ENCODE data around the gene CAMK2B. TPM values are rescaled to one million over a fixed set of nuclear protein-coding genes. Genes with fewer than 3 reads are reported as not detected.

The CAMK2B gene
- polyA plus RNA-seq, 3 donors = 0.13 TPM; not detected in 2

- Mint-ChIP-seq H3K27me3 (ENCODE audit: low read depth in 3 of 3) (peaks cover 0 to 5% (median 4%) of the 10 kb centered on the region in 3 donors), H3K4me1 (no peaks in the 10 kb centered on the region), H3K9me3 (no peaks in the 10 kb centered on the region), H3K4me3 (no peak overlapping the region), H3K36me3 (no peaks in the 10 kb centered on the region), H3K27ac (no peak overlapping the region)
- Histone ChIP-seq H3K4me3 (replicated peaks in 1 of 3; ENCODE audit: low read depth in 2 of 3, low read length in 3 of 3) (no peak overlapping the region), H3K4me2 (replicated peaks; ENCODE audit: extremely low read depth, low read length, poor library complexity, severe bottlenecking) (no peak overlapping the region), H3K27ac (ENCODE audit: low read depth in 1 of 2, low read length in 2 of 2) (no peak overlapping the region), H3K27me3 (ENCODE audit: control insufficient read depth in 2 of 2, insufficient read depth in 2 of 2, low read length in 2 of 2) (no peaks in the 10 kb centered on the region), H2AFZ (ENCODE audit: insufficient read depth, low read depth, low read length, poor library complexity, severe bottlenecking) (no peak overlapping the region), H3K79me2 (ENCODE audit: insufficient read depth, low read length) (no peaks in the 10 kb centered on the region), H4K20me1 (ENCODE audit: insufficient read depth, low read length) (no peaks in the 10 kb centered on the region), H3K36me3 (replicated peaks in 1 of 2; ENCODE audit: control insufficient read depth in 1 of 2, insufficient read depth in 2 of 2, low read length in 2 of 2) (no peaks in the 10 kb centered on the region), H3K4me1 (ENCODE audit: control insufficient read depth in 1 of 2, insufficient read depth in 2 of 2, low read length in 2 of 2) (no peaks in the 10 kb centered on the region), H3K9me3 (replicated peaks in 1 of 2; ENCODE audit: control insufficient read depth in 1 of 2, insufficient read depth in 1 of 2, low read length in 2 of 2) (no peaks in the 10 kb centered on the region), H3K9ac (ENCODE audit: insufficient read depth, low read length, poor library complexity, severe bottlenecking) (no peak overlapping the region)
- no peak for DNase-seq
- TF ChIP-seq CTCF (IDR thresholded peaks at IDR 0.05) = no peak
- intact Hi-C loops (cut with micrococcal nuclease) = no loop called here
- 92% methylated on average over 18 of the region's 22 CpGs for WGBS (ENCODE audit: insufficient coverage)
Measured at GRCh38 chr7:44273681-44274622, 51.4 kb downstream of the CAMK2B start.

- DNase-seq = no peak
- H3K9me3 Mint-ChIP-seq = no peaks in the 10 kb centered on the region
- WGBS (ENCODE audit: insufficient coverage) = 90% methylated on average over 5 of the region's 6 CpGs
- Histone ChIP-seq H2AFZ (ENCODE audit: insufficient read depth, low read depth, low read length, poor library complexity, severe bottlenecking) (no peak overlapping the region), H3K9me3 (replicated peaks in 1 of 2; ENCODE audit: control insufficient read depth in 1 of 2, insufficient read depth in 1 of 2, low read length in 2 of 2) (no peaks in the 10 kb centered on the region), H3K4me2 (replicated peaks; ENCODE audit: extremely low read depth, low read length, poor library complexity, severe bottlenecking) (no peak overlapping the region), H3K36me3 (replicated peaks in 1 of 2; ENCODE audit: control insufficient read depth in 1 of 2, insufficient read depth in 2 of 2, low read length in 2 of 2) (no peaks in the 10 kb centered on the region), H3K9ac (ENCODE audit: insufficient read depth, low read length, poor library complexity, severe bottlenecking) (no peak overlapping the region), H3K79me2 (ENCODE audit: insufficient read depth, low read length) (no peaks in the 10 kb centered on the region), H3K4me1 (ENCODE audit: control insufficient read depth in 1 of 2, insufficient read depth in 2 of 2, low read length in 2 of 2) (no peaks in the 10 kb centered on the region), H3K4me3 (replicated peaks in 1 of 3; ENCODE audit: low read depth in 2 of 3, low read length in 3 of 3) (no peak overlapping the region), H3K27ac (ENCODE audit: low read depth in 1 of 2, low read length in 2 of 2) (no peak overlapping the region), H4K20me1 (ENCODE audit: insufficient read depth, low read length) (no peaks in the 10 kb centered on the region), H3K27me3 (ENCODE audit: control insufficient read depth in 2 of 2, insufficient read depth in 2 of 2, low read length in 2 of 2) (no peaks in the 10 kb centered on the region)
- TF ChIP-seq CTCF (IDR thresholded peaks at IDR 0.05) = no peak
- H3K4me3 Mint-ChIP-seq = no peak overlapping the region
- H3K36me3 Mint-ChIP-seq = no peaks in the 10 kb centered on the region
- intact Hi-C loops (cut with micrococcal nuclease) = no loop called here
- H3K27me3 Mint-ChIP-seq (ENCODE audit: low read depth in 3 of 3) = peaks cover 0 to 5% (median 4%) of the 10 kb centered on the region in 3 donors
- no peaks in the 10 kb centered on the region for H3K4me1 Mint-ChIP-seq
- no peak overlapping the region for H3K27ac Mint-ChIP-seq
Measured at GRCh38 chr7:44272981-44273380, 52.4 kb downstream of the CAMK2B start.

Data from CD14-positive monocyte (primary cell).